ENCODE measurements around the gene RAD18.

The RAD18 gene

DNA sequence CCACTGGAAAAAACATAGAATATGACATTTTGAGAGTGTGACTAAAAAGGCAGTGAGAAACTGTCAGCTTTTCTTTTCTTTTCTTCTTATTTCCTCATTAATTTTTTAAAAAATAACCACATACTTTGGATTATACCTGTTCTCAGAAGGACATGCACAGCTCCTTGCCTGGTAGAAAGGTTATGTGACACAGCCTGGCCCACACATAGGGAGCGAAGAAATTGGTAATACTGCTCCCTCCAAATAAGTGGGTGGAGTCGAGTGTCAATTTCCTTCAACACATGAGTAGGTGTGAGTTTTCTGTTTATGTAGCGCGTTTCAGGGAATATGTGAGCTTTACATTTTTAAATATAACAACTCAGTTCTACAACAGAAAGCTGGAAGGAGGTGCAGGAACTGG, 28.9 kb upstream of the RAD18 start:
- TF ChIP-seq, protein P1, sequence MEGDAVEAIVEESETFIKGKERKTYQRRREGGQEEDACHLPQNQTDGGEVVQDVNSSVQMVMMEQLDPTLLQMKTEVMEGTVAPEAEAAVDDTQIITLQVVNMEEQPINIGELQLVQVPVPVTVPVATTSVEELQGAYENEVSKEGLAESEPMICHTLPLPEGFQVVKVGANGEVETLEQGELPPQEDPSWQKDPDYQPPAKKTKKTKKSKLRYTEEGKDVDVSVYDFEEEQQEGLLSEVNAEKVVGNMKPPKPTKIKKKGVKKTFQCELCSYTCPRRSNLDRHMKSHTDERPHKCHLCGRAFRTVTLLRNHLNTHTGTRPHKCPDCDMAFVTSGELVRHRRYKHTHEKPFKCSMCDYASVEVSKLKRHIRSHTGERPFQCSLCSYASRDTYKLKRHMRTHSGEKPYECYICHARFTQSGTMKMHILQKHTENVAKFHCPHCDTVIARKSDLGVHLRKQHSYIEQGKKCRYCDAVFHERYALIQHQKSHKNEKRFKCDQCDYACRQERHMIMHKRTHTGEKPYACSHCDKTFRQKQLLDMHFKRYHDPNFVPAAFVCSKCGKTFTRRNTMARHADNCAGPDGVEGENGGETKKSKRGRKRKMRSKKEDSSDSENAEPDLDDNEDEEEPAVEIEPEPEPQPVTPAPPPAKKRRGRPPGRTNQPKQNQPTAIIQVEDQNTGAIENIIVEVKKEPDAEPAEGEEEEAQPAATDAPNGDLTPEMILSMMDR (IDR thresholded peaks at IDR 0.05; ENCODE audit: insufficient read depth, low read depth, low read length, missing control alignments): no peak
- H3K4me3 ChIP-seq (ENCODE audit: low read depth, low read length): no peak overlapping the region
- DNase-seq (ENCODE audit: low read depth): no peak

DNA sequence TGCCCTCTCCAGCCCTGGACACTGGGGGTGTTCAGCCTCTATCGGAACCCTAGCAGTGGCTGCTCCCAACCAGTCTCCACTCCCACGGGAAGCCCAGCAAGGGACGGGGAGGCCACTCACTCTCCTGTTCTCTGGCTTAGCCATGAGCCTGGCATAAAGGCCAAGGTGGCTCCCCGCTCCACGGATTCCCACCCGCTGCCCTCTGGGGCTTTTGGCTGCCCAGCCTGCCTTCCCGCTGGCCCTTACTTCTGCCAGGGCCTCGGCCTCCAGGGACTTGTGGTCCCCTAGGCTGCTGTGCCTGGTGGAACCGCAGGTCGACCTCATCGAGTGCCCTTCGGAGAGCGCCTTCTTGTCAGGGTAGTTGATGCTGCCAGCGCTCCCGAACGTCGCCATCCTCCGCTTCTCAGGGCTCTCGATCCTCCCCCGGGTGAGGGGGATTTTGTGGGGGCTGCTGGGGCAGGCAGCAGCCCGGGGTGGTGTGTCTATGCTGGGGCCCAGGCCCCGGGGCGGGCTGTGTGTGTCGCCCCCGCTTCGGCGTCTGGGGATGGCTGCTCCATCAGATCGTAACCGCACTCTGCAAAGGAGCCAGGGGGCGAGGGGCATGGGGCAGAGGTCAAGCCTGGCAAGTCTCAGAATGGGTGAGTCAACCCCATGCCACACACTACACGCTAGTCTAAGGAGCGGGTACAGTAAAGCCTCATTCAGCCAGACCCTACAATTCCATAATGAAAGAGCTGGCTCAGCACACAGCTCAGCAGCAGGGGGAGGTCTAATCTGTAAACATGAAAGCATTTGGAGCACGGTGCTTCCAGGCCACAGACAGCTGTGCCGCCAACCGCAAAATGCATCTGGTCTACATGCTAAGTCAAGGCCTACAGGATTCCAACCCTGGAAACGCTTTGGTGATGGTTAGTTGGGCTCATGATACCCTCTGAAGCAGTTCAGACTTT, 27.3 kb upstream of the RAD18 start:
- no peak overlapping the region for H3K4me3 ChIP-seq (ENCODE audit: low read depth, low read length)
- TF ChIP-seq, protein P1 (IDR thresholded peaks at IDR 0.05; ENCODE audit: insufficient read depth, low read depth, low read length, missing control alignments): no peak
- DNase-seq (ENCODE audit: low read depth): no peak

DNA sequence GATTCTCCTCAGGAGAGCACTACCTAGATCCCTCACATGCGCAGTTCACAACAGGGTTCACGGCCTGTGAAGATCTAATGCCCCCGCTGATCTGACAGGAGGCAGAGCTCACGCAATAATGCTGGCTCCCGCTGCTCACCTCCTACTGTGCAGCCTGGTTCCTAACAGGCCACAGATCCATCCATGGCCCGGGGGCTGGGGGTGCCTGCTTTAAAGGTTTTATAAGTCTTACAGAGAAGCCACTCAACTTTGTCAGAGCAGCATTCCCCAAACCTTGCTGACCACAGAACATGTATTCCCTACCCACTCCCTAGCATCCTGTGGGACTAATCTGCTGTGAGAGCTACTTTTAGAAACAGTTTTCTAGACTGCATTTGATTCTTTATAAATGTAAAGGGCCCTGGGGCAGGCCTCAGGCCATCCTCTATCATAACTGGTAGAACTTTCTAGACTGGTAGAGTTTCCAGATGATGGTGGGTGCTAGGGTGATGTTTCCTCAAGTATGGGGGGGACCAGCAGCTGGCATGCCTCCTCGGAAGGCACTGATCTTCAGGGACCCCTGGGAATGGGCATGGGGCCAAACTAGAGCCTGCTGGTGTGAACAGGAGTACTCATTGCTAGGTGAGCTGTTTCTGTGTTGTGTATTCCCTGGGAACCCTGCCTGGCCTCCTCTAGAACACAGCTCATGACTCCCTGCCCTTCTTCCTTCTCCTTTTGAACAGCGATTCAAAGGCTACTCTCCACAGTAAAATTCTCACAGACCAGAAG, 25.7 kb upstream of the RAD18 start:
- no peak overlapping the region for H3K4me3 ChIP-seq (ENCODE audit: low read depth, low read length)
- no peak for DNase-seq (ENCODE audit: low read depth)
- TF ChIP-seq, protein P1 (IDR thresholded peaks at IDR 0.05; ENCODE audit: insufficient read depth, low read depth, low read length, missing control alignments): no peak

DNA sequence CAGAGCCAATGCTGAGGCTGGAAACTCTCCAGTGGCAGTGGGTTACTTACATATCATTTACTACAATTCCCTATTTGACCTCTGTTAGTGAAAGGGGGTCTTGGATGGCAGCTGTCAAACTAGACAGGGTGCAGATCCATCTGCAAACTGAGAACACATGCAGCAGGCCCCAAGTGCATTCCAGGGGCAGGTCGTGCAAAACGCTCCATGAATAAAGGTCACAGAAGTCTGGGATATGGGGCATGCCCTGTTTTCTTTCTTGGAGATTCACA, 25.0 kb upstream of the RAD18 start:
- no peak for DNase-seq (ENCODE audit: low read depth)
- no peak overlapping the region for H3K4me3 ChIP-seq (ENCODE audit: low read depth, low read length)
- TF ChIP-seq, protein P1 (IDR thresholded peaks at IDR 0.05; ENCODE audit: insufficient read depth, low read depth, low read length, missing control alignments): no peak

DNA sequence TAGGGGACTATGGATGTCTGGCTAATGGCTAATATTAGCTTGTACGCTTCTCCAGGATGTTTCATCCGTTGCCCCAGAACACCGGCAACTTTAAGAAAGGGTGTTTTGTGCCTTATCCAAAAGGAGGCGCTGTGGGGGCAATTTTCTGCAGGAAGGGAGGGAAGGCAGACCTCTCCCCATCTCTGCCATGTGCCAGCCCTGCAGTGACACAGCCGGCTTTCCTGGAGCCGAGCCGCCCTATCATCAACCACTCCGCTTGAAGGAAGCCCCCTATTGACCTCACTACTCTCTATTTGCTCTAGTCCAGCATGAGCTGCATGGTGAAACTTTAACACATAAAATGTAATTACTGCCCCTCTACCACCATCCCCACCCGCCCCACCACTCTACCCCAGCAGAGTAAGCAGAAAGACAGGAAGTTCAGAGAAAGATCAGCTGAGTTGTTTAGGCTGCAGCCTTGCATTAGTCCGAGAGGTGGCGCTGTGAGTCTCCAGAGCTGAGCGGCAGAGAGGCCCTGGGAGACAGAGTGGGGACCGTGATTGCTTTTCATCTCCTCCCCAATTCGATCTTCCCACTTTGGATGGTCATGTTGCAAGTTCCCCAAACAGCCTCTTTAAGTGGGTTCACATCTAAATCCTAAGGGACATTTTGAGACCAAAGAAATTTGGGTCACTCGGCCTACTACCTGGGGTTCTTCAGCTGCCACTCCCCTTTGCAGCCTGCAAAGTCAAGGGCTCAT, 24.5 kb upstream of the RAD18 start:
- H3K4me3 ChIP-seq (ENCODE audit: low read depth, low read length): no peak overlapping the region
- DNase-seq (ENCODE audit: low read depth): peak; percentile 72

DNA sequence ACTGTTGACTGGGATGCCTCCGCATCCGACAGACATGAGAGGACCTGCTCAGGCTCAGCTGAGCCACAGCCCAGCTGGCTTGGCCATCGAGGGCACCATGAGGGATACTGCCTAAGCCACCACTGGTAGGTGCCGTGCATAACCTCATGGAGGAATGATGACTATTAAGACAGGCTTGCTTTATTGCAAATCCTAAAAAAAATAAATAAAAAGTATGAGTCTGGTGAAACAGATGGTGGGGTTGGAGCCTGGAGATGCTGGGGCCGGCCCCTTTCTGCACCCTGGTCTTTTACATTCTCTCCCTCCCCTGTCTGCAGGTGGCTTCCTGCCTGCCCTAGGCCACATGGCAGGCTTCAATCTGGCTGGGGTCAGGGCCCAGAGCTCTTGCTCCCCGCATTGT, 24.0 kb upstream of the RAD18 start:
- DNase-seq (ENCODE audit: low read depth): no peak
- TF ChIP-seq, protein P1 (IDR thresholded peaks at IDR 0.05; ENCODE audit: insufficient read depth, low read depth, low read length, missing control alignments): no peak
- no peak overlapping the region for H3K4me3 ChIP-seq (ENCODE audit: low read depth, low read length)

More for the DNA sequence above, 24.5 kb upstream of the RAD18 start:
- TF ChIP-seq, protein P1 (IDR thresholded peaks at IDR 0.05; ENCODE audit: insufficient read depth, low read depth, low read length, missing control alignments): peak; percentile 94
